Measurements from ENCODE around the gene PGRMC1. TPM values are rescaled to one million over a fixed set of nuclear protein-coding genes. Genes with fewer than 3 reads are reported as not detected.

Gene PGRMC1
- total and polyA plus RNA-seq, 2 experiments from 2014 or later: 235 to 370 TPM

- Histone ChIP-seq H3K27ac (ENCODE audit: low read depth) (no peak overlapping the region), H3K27me3 (ENCODE audit: insufficient read depth) (no peaks in the 10 kb centered on the region), H3K36me3 (ENCODE audit: insufficient read depth) (no peaks in the 10 kb centered on the region), H4K20me1 (replicated peaks; ENCODE audit: insufficient read depth) (no peaks in the 10 kb centered on the region), H3K4me3 (no peak overlapping the region), H3K4me1 (ENCODE audit: insufficient read depth) (no peaks in the 10 kb centered on the region), H3F3A (replicated peaks; ENCODE audit: low read depth) (no peaks in the 10 kb centered on the region), H3K4me2 (no peak overlapping the region), H3K9me2 (ENCODE audit: insufficient read depth) (no peaks in the 10 kb centered on the region), H3K79me2 (replicated peaks; ENCODE audit: insufficient read depth) (no peaks in the 10 kb centered on the region), H2AFZ (no peak overlapping the region)
- no peaks in the 10 kb centered on the region for H3K36me3 Mint-ChIP-seq (ENCODE audit: low read depth)
- H3K4me1 Mint-ChIP-seq: no peaks in the 10 kb centered on the region; the same call in 2 of the 3 replicates
- TF ChIP-seq EZH2 (IDR thresholded peaks at IDR 0.05; ENCODE audit: low read depth, unreplicated experiment) (no peak), CREB1 (CRISPR knock-in tag; IDR thresholded peaks at IDR 0.05; ENCODE audit: low read depth) (no peak), ETS1 (IDR thresholded peaks at IDR 0.05) (no peak), ZNF114 (CRISPR knock-in tag; IDR thresholded peaks at IDR 0.05) (no peak), CTCF (conservative IDR thresholded peaks at IDR 0.05; ENCODE audit: low read depth in 2 of 2) (no peak), REST (IDR thresholded peaks at IDR 0.05; ENCODE audit: unreplicated experiment) (no peak)
- no peak overlapping the region for H3K27ac Mint-ChIP-seq
- peaks cover 4% of the 10 kb centered on the region for H3K27me3 Mint-ChIP-seq (ENCODE audit: insufficient read depth, low read depth, poor library complexity)
- no peak overlapping the region for H3K4me3 Mint-ChIP-seq
- DNase-seq (ENCODE audit: low spot score) (no peak), ATAC-seq (no peak)
- no peaks in the 10 kb centered on the region for H3K9me3 Mint-ChIP-seq
Measured at GRCh38 chrX:119190091-119190681, 45.9 kb upstream of the PGRMC1 start.

- no peaks in the 10 kb centered on the region for H3K9me3 Mint-ChIP-seq
- no peak for TF ChIP-seq EZH2 (IDR thresholded peaks at IDR 0.05; ENCODE audit: low read depth, unreplicated experiment)
- no peak for TF ChIP-seq ETS1 (IDR thresholded peaks at IDR 0.05)
- TF ChIP-seq JUNB (IDR thresholded peaks at IDR 0.05; ENCODE audit: unreplicated experiment): no peak
- no peak for TF ChIP-seq STAT1 (IDR thresholded peaks at IDR 0.05; ENCODE audit: unreplicated experiment)
- TF ChIP-seq ZNF331 (CRISPR knock-in tag; IDR thresholded peaks at IDR 0.05; ENCODE audit: low read depth): no peak
- no peaks in the 10 kb centered on the region; the same call in 2 of the 3 replicates for H3K4me1 Mint-ChIP-seq
- Histone ChIP-seq H4K20me1 (replicated peaks; ENCODE audit: insufficient read depth) (no peaks in the 10 kb centered on the region), H3K4me2 (no peak overlapping the region), H2AFZ (no peak overlapping the region), H3K79me2 (replicated peaks; ENCODE audit: insufficient read depth) (no peaks in the 10 kb centered on the region), H3F3A (replicated peaks; ENCODE audit: low read depth) (no peaks in the 10 kb centered on the region), H3K4me1 (ENCODE audit: insufficient read depth) (no peaks in the 10 kb centered on the region), H3K27me3 (ENCODE audit: insufficient read depth) (no peaks in the 10 kb centered on the region), H3K27ac (ENCODE audit: low read depth) (no peak overlapping the region), H3K36me3 (ENCODE audit: insufficient read depth) (no peaks in the 10 kb centered on the region), H3K9me2 (ENCODE audit: insufficient read depth) (no peaks in the 10 kb centered on the region), H3K4me3 (no peak overlapping the region)
- H3K27ac Mint-ChIP-seq: no peak overlapping the region
- H3K36me3 Mint-ChIP-seq (ENCODE audit: low read depth): no peaks in the 10 kb centered on the region
- H3K27me3 Mint-ChIP-seq (ENCODE audit: insufficient read depth, low read depth, poor library complexity): peaks cover 4% of the 10 kb centered on the region
- no peak for DNase-seq (ENCODE audit: low spot score)
- no peak overlapping the region for H3K4me3 Mint-ChIP-seq
- ATAC-seq: no peak
Measured at GRCh38 chrX:119190831-119191230, 45.3 kb upstream of the PGRMC1 start.

Data from GM23338 (cell line).